HepG2 (cell line): ENCODE results near the gene ZNF3. TPM values are rescaled to one million over a fixed set of nuclear protein-coding genes. Genes with fewer than 3 reads are reported as not detected.

Experiments used
- AKNA ChIP-seq: sonication (generic); formaldehyde crosslinking; IDR thresholded peaks from 2 replicates; pipeline ENCODE4 v1.4.0; 2020; ENCODE audit warnings: missing genetic modification reagents, borderline replicate concordance
- ARNT2 ChIP-seq: sonication (generic); formaldehyde crosslinking; IDR thresholded peaks from 2 replicates; pipeline ENCODE4 v1.8.0; 2022; ENCODE audit warnings: mild to moderate bottlenecking, low read depth, missing genetic modification reagents, moderate library complexity
- CBX2 ChIP-seq, 2 experiments: fragments of 200-600 bp in 1 of 2; sonication (generic); formaldehyde crosslinking in 1 of 2; IDR thresholded peaks; 2 replicates each; pipeline versions ENCODE4 v1.7.0 to v1.8.1; 2018 to 2022; ENCODE audit warnings: low read depth in 2 of 2, low read length in 1 of 2, mild to moderate bottlenecking in 1 of 2, missing genetic modification reagents in 1 of 2
- CSRNP2 ChIP-seq: sonication (generic); formaldehyde crosslinking; conservative IDR thresholded peaks from 2 replicates; pipeline ENCODE4 v1.8.0; 2022; ENCODE audit warnings: low read depth, missing genetic modification reagents
- E2F2 ChIP-seq: sonication (generic); formaldehyde crosslinking; IDR thresholded peaks from 2 replicates; pipeline ENCODE4 v1.4.0; 2020; ENCODE audit warnings: missing genetic modification reagents, borderline replicate concordance
- MEF2D ChIP-seq: sonication (generic); formaldehyde crosslinking; IDR thresholded peaks from 2 replicates; pipeline ENCODE4 v1.5.1; 2020; ENCODE audit warnings: mild to moderate bottlenecking, missing genetic modification reagents
- NR2F1 ChIP-seq, 2 experiments: fragments of 450-650 bp in 1 of 2; formaldehyde crosslinking in 1 of 2; IDR thresholded peaks; 2 replicates each; pipeline versions ENCODE4 v1.5.0 to v1.6.1; 2016 to 2020; ENCODE audit warnings: mild to moderate bottlenecking in 1 of 2, missing compliant biosample characterization in 1 of 2, missing genetic modification reagents in 1 of 2, moderate library complexity in 1 of 2
- PRDM15 ChIP-seq: sonication (generic); formaldehyde crosslinking; IDR thresholded peaks from 2 replicates; pipeline ENCODE4 v1.4.0; 2020; ENCODE audit warnings: missing genetic modification reagents
- SATB2 ChIP-seq: sonication (generic); formaldehyde crosslinking; IDR thresholded peaks from 2 replicates; pipeline ENCODE4 v1.5.0; 2020; ENCODE audit warnings: missing genetic modification reagents
- SYNCRIP ChIP-seq: fragments of 200-400 bp; formaldehyde crosslinking; IDR thresholded peaks from 2 replicates; pipeline ENCODE4 v1.6.1; 2018; ENCODE audit warnings: mild to moderate bottlenecking, low read depth, low read length; ENCODE audit not compliant: insufficient read depth
- ZBTB34 ChIP-seq: sonication (generic); formaldehyde crosslinking; IDR thresholded peaks from 2 replicates; pipeline ENCODE4 v1.8.0; 2022; ENCODE audit warnings: mild to moderate bottlenecking, missing genetic modification reagents
- ZFP41 ChIP-seq: sonication (generic); formaldehyde crosslinking; IDR thresholded peaks from 2 replicates; pipeline ENCODE4 v1.4.0; 2020; ENCODE audit warnings: mild to moderate bottlenecking, missing genetic modification reagents, borderline replicate concordance
- ZNF121 ChIP-seq: sonication (generic); formaldehyde crosslinking; IDR thresholded peaks from 2 replicates; pipeline ENCODE4 v1.5.0; 2020; ENCODE audit warnings: mild to moderate bottlenecking, missing genetic modification reagents
- ZNF180 ChIP-seq: sonication (generic); formaldehyde crosslinking; IDR thresholded peaks from 2 replicates; pipeline ENCODE4 v1.4.0; 2020; ENCODE audit warnings: low read depth, missing genetic modification reagents, borderline replicate concordance
- ZNF501 ChIP-seq: sonication (generic); formaldehyde crosslinking; IDR thresholded peaks from 2 replicates; pipeline ENCODE4 v1.5.1; 2020; ENCODE audit warnings: mild to moderate bottlenecking, moderate library complexity, missing genetic modification reagents
- polyA plus RNA-seq, 8 experiments: library from polyadenylated mRNA; depleted of rRNA in 3 of 8; stranded (reverse) in 7 of 8; unstranded in 1 of 8; fragments of >200 nt; fragmentation: Illumina TruSeq in 4 of 8; extraction: Trizol in 4 of 8; gene quantifications; 2 replicates each; pipeline versions ENCODE4 v1.2.1 to v1.2.3, GENCODE V29; 2011 to 2016; ENCODE audit warnings: low read depth in 4 of 8, missing spikeins in 1 of 8, mixed read lengths in 1 of 8; ENCODE audit not compliant: insufficient read depth in 1 of 8
- total RNA-seq, 5 experiments: library from RNA; depleted of rRNA; stranded (reverse); fragments of >200 nt; fragmentation: Illumina TruSeq; extraction: Trizol; gene quantifications; 2 replicates each; pipeline ENCODE4 v1.2.3, GENCODE V29; 2016; ENCODE audit warnings: low read depth in 1 of 5

ZNF3 gene
- total and polyA plus RNA-seq, 2 of the 13 experiments (the other 11 are each of a cell fraction or from before 2014, with no cell fraction given): 33.7 to 56.9 TPM

GRCh38 chr7:100024020-100024619 lies 57.4 kb downstream of the ZNF3 start (continued):
- no peak for TF ChIP-seq CBX2 (IDR thresholded peaks at IDR 0.05; ENCODE audit: low read depth, low read length)
- no peak for TF ChIP-seq CBX2 (CRISPR knock-in tag; IDR thresholded peaks at IDR 0.05; ENCODE audit: low read depth)
- no peak for TF ChIP-seq PRDM15 (CRISPR knock-in tag)
- no peak for TF ChIP-seq SYNCRIP
- TF ChIP-seq NR2F1 (CRISPR knock-in tag; IDR thresholded peaks at IDR 0.05): peak; percentile 90 to 94
- peak; percentile 78; the same call in 1 of the 2 replicates for TF ChIP-seq ZNF501 (CRISPR knock-in tag)
- no peak for TF ChIP-seq CSRNP2
- no peak for TF ChIP-seq E2F2 (CRISPR knock-in tag)
- TF ChIP-seq ZFP41: no peak
- no peak for TF ChIP-seq ARNT2
- TF ChIP-seq ZNF121: peak; percentile 98
- peak; percentile 69; the same call in 1 of the 2 replicates for TF ChIP-seq MEF2D (CRISPR knock-in tag)
- TF ChIP-seq SATB2 (CRISPR knock-in tag): no peak
- TF ChIP-seq ZBTB34 (CRISPR knock-in tag): no peak
- no peak for TF ChIP-seq AKNA (CRISPR knock-in tag)
- TF ChIP-seq ZNF180 (CRISPR knock-in tag): no peak
